Endothelial cell of umbilical vein (primary cell): ENCODE measurements around the gene WBP2NL. TPM values are rescaled to one million over a fixed set of nuclear protein-coding genes. Genes with fewer than 3 reads are reported as not detected.

Experiments used
- BruUV-seq: library from RNA; stranded (reverse); fragments of 400-500 nt; replicated peaks from 2 replicates; lab custom pipeline; 2021; lab: Mats Ljungman, UMichigan
- CTCF ChIA-PET: fragments of 300-600, 350-600 bp; sonication (Branson Sonifier 250); formaldehyde crosslinking; loops from one replicate; lab custom pipeline; 2021; ENCODE audit warnings: antibody characterized with exemption, inconsistent platforms; lab: Charles Lee
- POLR2A ChIA-PET: fragments of 300-600, 350-600 bp; sonication (Branson Sonifier 250); formaldehyde crosslinking; loops from one replicate; lab custom pipeline; 2021; ENCODE audit warnings: antibody characterized with exemption, inconsistent platforms; lab: Charles Lee
- DNase-seq: peaks from one replicate; pipeline ENCODE4 v3.0.0-alpha.2; 2011; ENCODE audit warnings: low read depth, low spot score
- FAIRE-seq: peaks from 2 replicates; lab custom pipeline; 2011; peaks lifted over from hg19 to GRCh38; lab: Jason Lieb, UNC
- H2AFZ ChIP-seq: 2 replicates; pipeline ENCODE4 v1.6.0; 2012; ENCODE audit warnings: low read depth, low read length, control low read depth, inconsistent platforms
- H3K27ac ChIP-seq: 2 replicates; pipeline ENCODE4 v1.5.1; 2011; ENCODE audit warnings: low read depth, mild to moderate bottlenecking, control low read depth, low read length, moderate library complexity; ENCODE audit not compliant: insufficient read depth
- H3K27me3 ChIP-seq, 2 experiments: 2 replicates each; pipeline versions ENCODE4 v1.6.0 to v1.6.1; 2011; ENCODE audit warnings: low read length in 2 of 2, mixed read lengths in 1 of 2; ENCODE audit not compliant: control insufficient read depth in 2 of 2, insufficient read depth in 2 of 2
- H3K36me3 ChIP-seq, 2 experiments: 2 replicates in 1 of 2; 3 replicates in 1 of 2; pipeline ENCODE4 v1.5.1; 2011; ENCODE audit warnings: low read length in 2 of 2, mild to moderate bottlenecking in 1 of 2, moderate library complexity in 1 of 2; ENCODE audit not compliant: control insufficient read depth in 2 of 2, insufficient read depth in 2 of 2; ENCODE audit errors: extremely low read depth in 1 of 2
- H3K4me1 ChIP-seq: 3 replicates; pipeline ENCODE4 v1.5.1; 2011; ENCODE audit warnings: mild to moderate bottlenecking, low read length; ENCODE audit not compliant: control insufficient read depth, insufficient read depth; ENCODE audit errors: extremely low read depth
- H3K4me2 ChIP-seq: 2 replicates; pipeline ENCODE4 v1.6.1; 2011; ENCODE audit warnings: low read length, control low read depth, mixed read lengths; ENCODE audit not compliant: insufficient read depth
- H3K4me3 ChIP-seq, 3 experiments: fragments of 200-600 bp in 1 of 3; sonication (generic), shearing (Covaris generic) in 1 of 3; replicated peaks in 1 of 3; 2 replicates each; pipeline ENCODE4 v1.5.1; 2011 to 2016; ENCODE audit warnings: control low read depth in 3 of 3, low read length in 3 of 3, mild to moderate bottlenecking in 2 of 3, inconsistent platforms in 1 of 3, low read depth in 1 of 3, moderate library complexity in 1 of 3; ENCODE audit not compliant: insufficient read depth in 1 of 3
- H3K79me2 ChIP-seq: 2 replicates; pipeline ENCODE4 v1.6.0; 2012; ENCODE audit warnings: low read length, inconsistent platforms; ENCODE audit not compliant: control insufficient read depth, insufficient read depth
- H3K9ac ChIP-seq: replicated peaks from 2 replicates; pipeline ENCODE3; 2011; ENCODE audit warnings: low read length, control low read depth; ENCODE audit not compliant: insufficient read depth; ENCODE audit errors: extremely low read depth
- H3K9me1 ChIP-seq: replicated peaks from 3 replicates; pipeline ENCODE4 v1.6.0; 2011; ENCODE audit warnings: mild to moderate bottlenecking, low read length; ENCODE audit not compliant: control insufficient read depth, insufficient read depth; ENCODE audit errors: extremely low read depth
- H3K9me3 ChIP-seq: replicated peaks from 2 replicates; pipeline ENCODE4 v1.5.1; 2012; ENCODE audit warnings: low read length, inconsistent platforms; ENCODE audit not compliant: control insufficient read depth, insufficient read depth
- H4K20me1 ChIP-seq: replicated peaks from 2 replicates; pipeline ENCODE3; 2011; ENCODE audit warnings: mild to moderate bottlenecking, low read length; ENCODE audit not compliant: control insufficient read depth, insufficient read depth; ENCODE audit errors: extremely low read depth
- CTCF ChIP-seq, 2 donors: IDR thresholded peaks; 1 replicate in 1 of 2; 2 replicates in 1 of 2; pipeline ENCODE4 v1.5.1; 2011; ENCODE audit warnings: low read length in 2 of 2, mild to moderate bottlenecking in 2 of 2, moderate library complexity in 2 of 2, control low read depth in 1 of 2, inconsistent platforms in 1 of 2, low read depth in 1 of 2; ENCODE audit not compliant: insufficient read depth in 1 of 2; ENCODE audit errors: extremely low read depth in 1 of 2
- EZH2 ChIP-seq: IDR thresholded peaks from 2 replicates; pipeline ENCODE4 v1.6.1; 2012; ENCODE audit warnings: borderline replicate concordance, low read depth, mild to moderate bottlenecking, moderate library complexity, low read length, inconsistent platforms; ENCODE audit not compliant: severe bottlenecking
- FOS ChIP-seq: IDR thresholded peaks from 2 replicates; pipeline ENCODE4 v1.6.1; 2011; ENCODE audit warnings: mild to moderate bottlenecking, low read length, moderate library complexity, borderline replicate concordance; ENCODE audit not compliant: insufficient read depth
- GATA2 ChIP-seq: IDR thresholded peaks from 2 replicates; pipeline ENCODE4 v1.7.0; 2011; ENCODE audit warnings: low read depth, mild to moderate bottlenecking, moderate library complexity, mixed read lengths, low read length; ENCODE audit not compliant: insufficient read length, insufficient read depth
- JUN ChIP-seq: IDR thresholded peaks from 2 replicates; pipeline ENCODE4 v1.6.1; 2011; ENCODE audit warnings: borderline replicate concordance, low read depth; ENCODE audit not compliant: insufficient read length, insufficient read depth
- MAX ChIP-seq: IDR thresholded peaks from 2 replicates; pipeline ENCODE4 v1.6.1; 2011; ENCODE audit not compliant: insufficient read depth, insufficient read length
- MYC ChIP-seq: IDR thresholded peaks from one replicate; pipeline ENCODE4 v1.6.1; 2011; ENCODE audit warnings: mild to moderate bottlenecking, low read depth, low read length
- POLR2A ChIP-seq: IDR thresholded peaks from 2 replicates; pipeline ENCODE4 v1.6.1; 2012; ENCODE audit warnings: low read depth, mild to moderate bottlenecking, control low read depth, low read length
- POLR2AphosphoS5 ChIP-seq: IDR thresholded peaks from 2 replicates; pipeline ENCODE4 v1.6.1; 2012; ENCODE audit warnings: low read depth, mild to moderate bottlenecking, control low read depth, low read length, moderate library complexity; ENCODE audit not compliant: insufficient read depth
- dilution Hi-C: fragments of 300-500 bp; cut with MboI; formaldehyde crosslinking; loops from one replicate; pipeline ENCODE4 v1.15.0; 2019; ENCODE audit warnings: low sequenced_read_pairs; ENCODE audit not compliant: extremely low pct_ligation_motif_present
- intact Hi-C: fragments of 100-400 bp; cut with micrococcal nuclease; formaldehyde crosslinking; loops from one replicate; pipeline ENCODE4 v1.10.0; 2022
- polyA plus RNA-seq, 4 experiments: library from polyadenylated mRNA; depleted of rRNA in 3 of 4; stranded (reverse) in 3 of 4; unstranded in 1 of 4; fragments of >200 nt; gene quantifications; 2 replicates each; pipeline versions ENCODE4 v1.2.1 to v1.2.3, GENCODE V29; 2011 to 2012; ENCODE audit warnings: missing spikeins in 1 of 4
- total RNA-seq: library from RNA; stranded (reverse); gene quantifications from 2 replicates; pipeline ENCODE4 v1.2.3, GENCODE V29; 2021

Gene WBP2NL
- total and polyA plus RNA-seq, 2 donors (not counting 3 experiments of a cell fraction or from before 2014, with no cell fraction given) = 0.08 to 0.27 TPM

GRCh38 chr22:42060489-42060888 is 61.9 kb downstream of the WBP2NL start:
- no peaks in the 10 kb centered on the region for H4K20me1 ChIP-seq
- no peak overlapping the region for H3K9ac ChIP-seq
- peaks cover 5 to 9% of the 10 kb centered on the region in 2 experiments for H3K36me3 ChIP-seq
- FAIRE-seq (no peak), DNase-seq (no peak)
- intact Hi-C loops = no loop called here
- H3K27ac ChIP-seq = no peak overlapping the region
- no peaks in the 10 kb centered on the region for H3K4me1 ChIP-seq
- dilution Hi-C loops = no loop called here
- no peak overlapping the region for H2AFZ ChIP-seq
- no peaks in the 10 kb centered on the region for H3K27me3 ChIP-seq
- H3K9me3 ChIP-seq = no peaks in the 10 kb centered on the region
- ChIA-PET POLR2A (no interaction called here), CTCF (no interaction called here)
- no peak for TF ChIP-seq POLR2A
- TF ChIP-seq GATA2 = no peak
- no peak for TF ChIP-seq EZH2
- no peak for TF ChIP-seq JUN
- no peak for TF ChIP-seq CTCF (IDR thresholded peaks at IDR 0.05; ENCODE audit: extremely low read depth in 1 of 2, insufficient read depth in 1 of 2, low read depth in 1 of 2, low read length in 2 of 2)
- TF ChIP-seq POLR2AphosphoS5 = no peak
- no peak for TF ChIP-seq FOS
- TF ChIP-seq MAX = no peak
- no peak for TF ChIP-seq MYC
- H3K79me2 ChIP-seq = no peaks in the 10 kb centered on the region
- H3K4me2 ChIP-seq = no peak overlapping the region
- no TSS peak for BruUV-seq
- no peak overlapping the region for H3K4me3 ChIP-seq
- H3K9me1 ChIP-seq = no peaks in the 10 kb centered on the region
